Stimulated activated CD4-positive, alpha-beta T cell treated with anti-CD3 and anti-CD28 coated beads, TNF-alpha, amount 100 ng/mL, for 1 hour (primary cell): ENCODE measurements around the gene NADK.
"Not testable (repeated sequence)": the region's sequence is repeated elsewhere in the genome, so short reads cannot be mapped to it uniquely, and the experiment has no call there.

Experiments
- DNase-seq, 3 donors: peaks; one replicate each; pipeline ENCODE4 v3.0.0-alpha.2; 2020; ENCODE audit warnings: low read depth in 3 of 3, low spot score in 1 of 3

NADK gene

GRCh38 chr1:1764876-1765470, 13.3 kb downstream of the NADK start:
- DNase-seq: no peak

GRCh38 chr1:1763657-1764621, 14.3 kb downstream of the NADK start:
- DNase-seq: no peak

- no peak for DNase-seq
These were observed 16.5 kb downstream of the NADK start for GRCh38 chr1:1761504-1762376.

- no peak for DNase-seq
These were observed 17.6 kb downstream of the NADK start for GRCh38 chr1:1760715-1761114.

GRCh38 chr1:1760345-1760650, 18.0 kb downstream of the NADK start:
- DNase-seq: no peak

GRCh38 chr1:1759456-1760344, 18.6 kb downstream of the NADK start:
- DNase-seq: no peak

- no peak for DNase-seq
These were observed 19.4 kb downstream of the NADK start for GRCh38 chr1:1758692-1759455.

GRCh38 chr1:1758059-1758621, 20.1 kb downstream of the NADK start:
- DNase-seq: no peak

GRCh38 chr1:1757422-1758058, 20.7 kb downstream of the NADK start:
- DNase-seq: no peak

GRCh38 chr1:1756661-1757421, 21.4 kb downstream of the NADK start:
- no peak for DNase-seq

- no peak for DNase-seq
These were observed 22.4 kb downstream of the NADK start for GRCh38 chr1:1755852-1756251.

GRCh38 chr1:1755426-1755825, 22.8 kb downstream of the NADK start:
- no peak for DNase-seq

GRCh38 chr1:1754051-1754815, 24.0 kb downstream of the NADK start:
- DNase-seq: no peak

GRCh38 chr1:1753607-1754005, 24.7 kb downstream of the NADK start:
- no peak for DNase-seq

GRCh38 chr1:1752636-1753606, 25.3 kb downstream of the NADK start:
- DNase-seq: no peak

GRCh38 chr1:1752190-1752589, 26.1 kb downstream of the NADK start:
- DNase-seq: no peak

GRCh38 chr1:1749941-1750340, 28.3 kb downstream of the NADK start:
- not testable (repeated sequence) for DNase-seq
